Stimulated activated CD8-positive, alpha-beta memory T cell treated with anti-CD3 and anti-CD28 coated beads, Interleukin-12 subunit alpha, Interleukin-12 subunit beta, amount 100 ng/mL, for 4 hours (primary cell): ENCODE measurements around the gene PSRC1.

Experiments used
- DNase-seq: peaks from one replicate; pipeline ENCODE4 v3.0.0-alpha.2; 2020; ENCODE audit warnings: low read depth

Gene PSRC1

DNA sequence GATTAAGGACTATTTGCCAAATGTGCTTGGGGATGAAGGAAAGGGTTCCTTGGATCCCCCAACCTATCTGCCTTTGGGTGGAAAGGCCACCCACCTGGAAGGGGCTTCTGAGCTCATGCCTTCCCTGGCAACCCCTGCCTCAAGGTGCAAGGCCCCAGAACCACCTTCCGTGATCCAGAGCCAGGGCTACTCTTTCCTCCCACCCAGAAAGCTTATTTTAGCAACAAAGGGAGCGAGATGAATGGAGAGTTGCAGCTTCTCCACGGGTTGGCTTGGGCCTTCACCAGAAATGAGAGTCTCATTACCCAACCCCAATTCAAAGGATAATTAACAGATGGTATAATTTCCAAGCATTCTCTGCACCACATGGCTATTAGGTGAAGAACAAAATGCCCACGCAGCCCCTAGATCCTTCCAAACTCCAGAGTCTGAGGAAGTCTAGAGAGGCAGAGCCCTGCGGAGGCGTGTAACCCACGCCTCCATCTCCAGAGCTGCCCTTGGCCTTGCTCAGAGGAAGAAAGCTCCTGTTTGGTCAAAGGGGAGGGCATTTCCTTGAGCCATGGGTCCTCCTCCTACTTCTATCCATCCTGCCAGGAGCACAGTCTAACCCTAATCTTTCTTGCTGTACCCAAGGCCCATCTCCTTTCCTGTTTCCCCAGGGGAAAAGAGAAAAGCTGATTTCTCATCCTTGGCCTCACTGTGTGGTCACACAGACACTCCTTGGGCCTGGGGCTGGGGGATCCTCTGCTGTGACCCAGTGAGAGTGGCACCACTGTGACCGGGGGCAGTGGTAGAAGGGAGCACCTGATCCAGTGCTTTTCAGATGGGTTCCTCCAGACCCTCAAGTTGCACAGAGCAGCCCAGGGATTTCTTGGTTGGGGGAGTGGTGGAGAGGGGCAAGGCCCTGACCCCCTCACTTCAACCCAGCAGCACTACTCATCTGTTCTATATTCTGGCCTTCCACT is 35.3 kb downstream of the PSRC1 start:
- DNase-seq = no peak

- DNase-seq = no peak
Observed at GRCh38 chr1:109246141-109246551, 36.8 kb downstream of the PSRC1 start.

- no peak for DNase-seq
Observed at GRCh38 chr1:109243860-109244552, 38.9 kb downstream of the PSRC1 start.

DNA sequence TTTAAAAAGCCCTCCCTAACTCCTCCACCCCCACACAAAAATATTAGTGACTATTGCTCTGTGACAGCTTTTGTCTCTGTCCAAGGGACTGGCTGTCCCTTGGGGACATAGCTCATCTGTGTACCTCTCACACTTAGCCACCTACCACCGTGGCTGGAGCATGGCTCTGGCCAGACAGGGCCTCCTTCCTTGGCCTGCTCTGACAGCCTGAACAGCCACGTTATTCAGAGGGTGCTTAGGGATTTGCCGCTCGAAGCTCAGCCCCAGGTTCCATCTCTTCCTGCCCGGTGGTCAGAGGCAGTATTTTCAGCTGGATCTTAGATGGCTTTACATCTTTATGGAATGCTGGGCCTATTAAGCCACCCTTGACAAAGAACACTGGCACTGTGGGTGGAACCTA is 39.7 kb downstream of the PSRC1 start:
- no peak for DNase-seq

DNA sequence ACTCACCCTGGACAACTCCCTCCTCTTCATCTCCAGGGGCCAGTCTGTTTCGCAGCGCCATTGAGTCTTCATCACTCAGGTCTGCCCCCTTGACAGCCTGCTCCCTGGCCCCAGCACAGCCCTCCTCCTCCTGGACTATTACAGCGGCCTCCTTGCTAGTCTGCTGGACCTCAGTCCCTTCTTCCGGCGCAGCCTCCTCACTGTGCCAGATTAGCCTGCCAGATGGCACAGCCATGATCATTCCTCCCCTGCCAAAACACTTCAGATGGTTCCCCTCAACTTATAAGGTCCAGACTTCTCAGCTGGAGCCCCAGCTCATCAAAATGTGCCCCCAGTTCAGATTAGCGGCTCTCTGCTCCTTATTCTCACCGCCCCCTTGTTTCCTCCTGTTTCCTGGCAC is 40.6 kb downstream of the PSRC1 start:
- no peak for DNase-seq

GRCh38 chr1:109241841-109242345 is 41.1 kb downstream of the PSRC1 start:
- no peak for DNase-seq

DNA sequence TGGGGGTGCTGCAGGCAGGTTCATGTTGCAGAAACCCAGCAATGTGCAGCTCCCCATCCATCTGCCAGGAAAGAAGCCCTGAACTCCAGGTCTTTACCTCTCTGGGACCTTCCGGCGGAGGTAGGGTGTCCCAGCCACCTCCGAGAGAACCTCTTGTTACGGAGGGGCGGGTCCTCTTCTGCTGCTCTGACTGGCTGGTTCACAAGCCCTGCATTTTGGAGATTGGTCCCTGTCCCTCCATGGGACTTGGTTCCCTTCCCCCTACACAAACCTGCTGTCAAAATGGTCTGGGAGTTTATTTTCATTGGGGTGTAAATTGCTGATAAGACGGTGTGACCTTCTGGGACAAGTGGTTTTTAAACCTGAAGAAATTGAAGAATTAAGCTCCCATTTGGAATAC is 41.6 kb downstream of the PSRC1 start:
- no peak for DNase-seq

DNA sequence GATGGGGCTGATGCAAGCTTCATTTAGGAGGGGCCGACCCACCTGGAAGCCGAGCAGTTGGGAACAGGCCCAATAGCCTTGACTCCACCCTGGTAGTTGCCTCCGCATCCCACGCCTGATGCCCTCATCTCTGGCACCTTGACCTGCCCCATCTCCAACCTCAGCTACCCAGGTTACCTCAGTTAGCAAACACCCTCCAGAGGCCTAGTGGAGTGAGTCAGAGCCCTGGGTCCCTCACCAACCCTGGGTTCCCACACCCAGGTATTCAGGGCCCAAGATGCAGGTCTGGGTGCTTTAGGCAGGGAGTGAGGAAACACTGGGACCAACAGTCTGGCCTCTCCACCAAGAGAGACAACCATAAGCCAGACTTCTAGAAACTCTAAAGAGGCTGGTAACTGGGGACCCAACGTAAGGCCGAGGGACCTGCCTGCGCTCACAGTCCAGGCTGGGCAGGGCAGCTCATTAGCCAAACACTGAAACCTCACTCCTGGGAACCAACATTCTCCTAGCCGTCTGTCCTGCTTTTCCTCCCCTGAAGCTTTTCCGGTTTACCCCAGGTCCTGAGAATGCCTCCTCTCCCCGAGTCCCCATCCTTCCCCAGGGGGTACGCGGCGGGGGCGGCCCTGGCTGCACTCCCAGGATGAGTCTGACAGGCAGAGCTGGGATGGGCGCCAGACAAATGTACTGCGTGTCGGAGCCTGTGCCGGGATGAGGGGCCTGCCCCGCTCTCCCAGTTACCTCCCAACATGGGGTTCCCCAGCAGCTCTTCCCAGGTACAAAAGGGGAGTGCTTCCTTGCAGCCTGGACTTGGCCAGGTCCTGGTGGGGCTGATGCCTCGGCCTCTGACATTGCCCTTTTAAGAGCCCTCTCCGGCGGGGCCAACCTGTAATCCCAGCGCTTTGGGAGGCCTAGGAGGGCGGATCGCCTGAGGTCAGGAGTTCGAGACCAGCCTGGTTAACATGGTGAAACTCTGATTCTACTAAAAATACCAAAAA is 42.5 kb downstream of the PSRC1 start:
- DNase-seq = no peak

- no peak for DNase-seq
Observed at GRCh38 chr1:109239409-109240068, 43.4 kb downstream of the PSRC1 start.

DNA sequence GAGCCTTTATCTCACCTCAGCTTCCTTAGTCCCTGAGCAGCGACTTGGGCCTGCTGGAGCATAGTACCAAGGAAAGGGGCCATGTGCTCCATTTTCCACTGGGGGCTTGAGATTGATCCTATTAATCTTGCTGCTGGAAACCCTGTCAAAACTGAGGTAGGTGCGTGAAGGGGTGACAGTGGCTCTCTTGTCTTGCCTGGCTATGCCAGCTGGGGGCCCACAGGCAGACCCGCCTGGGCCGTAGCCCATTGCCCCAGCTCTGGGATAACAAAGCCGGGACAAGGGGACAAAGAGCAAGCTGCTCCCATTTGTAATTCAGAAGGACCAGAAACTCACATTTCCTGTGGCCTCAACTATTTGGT is 43.9 kb downstream of the PSRC1 start:
- DNase-seq = no peak

DNA sequence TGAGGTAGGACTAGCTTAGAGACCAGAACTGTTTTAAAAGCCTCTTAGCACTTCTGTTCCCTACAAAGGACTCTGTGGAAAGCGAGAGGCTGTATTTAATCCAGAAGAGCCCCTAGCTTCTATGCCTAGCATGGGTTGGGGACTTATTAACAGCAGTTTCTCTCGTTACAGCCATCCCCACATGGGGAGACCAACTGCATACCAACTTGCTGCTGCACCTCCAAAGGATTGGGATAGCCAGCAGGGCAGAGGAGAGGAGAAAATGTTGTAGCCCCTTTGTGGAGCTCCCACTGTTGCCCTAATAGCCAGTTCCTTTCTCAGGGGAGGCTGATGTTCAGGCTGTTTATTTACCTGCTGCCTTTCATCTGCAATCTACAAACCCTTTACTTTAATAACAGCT is 44.6 kb downstream of the PSRC1 start:
- no peak for DNase-seq

DNA sequence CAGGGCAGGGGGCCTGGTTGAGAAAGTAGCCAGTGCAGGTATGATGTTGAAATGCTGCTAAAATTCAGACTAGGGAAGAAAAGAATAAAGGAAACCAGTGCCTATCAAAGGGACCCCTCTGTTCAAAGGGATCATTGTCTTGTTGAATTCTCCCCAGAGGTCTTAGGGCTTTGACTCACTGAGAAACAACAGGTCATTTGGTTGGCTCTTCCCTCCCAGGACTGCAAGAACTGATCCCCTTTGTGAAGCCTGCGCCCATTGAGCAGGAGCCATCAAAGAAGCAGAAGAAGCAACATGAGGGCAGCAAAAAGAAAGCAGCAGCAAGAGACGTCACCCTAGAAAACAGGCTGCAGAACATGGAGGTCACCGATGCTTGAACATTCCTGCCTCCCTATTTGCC is 45.4 kb downstream of the PSRC1 start:
- DNase-seq = no peak

DNA sequence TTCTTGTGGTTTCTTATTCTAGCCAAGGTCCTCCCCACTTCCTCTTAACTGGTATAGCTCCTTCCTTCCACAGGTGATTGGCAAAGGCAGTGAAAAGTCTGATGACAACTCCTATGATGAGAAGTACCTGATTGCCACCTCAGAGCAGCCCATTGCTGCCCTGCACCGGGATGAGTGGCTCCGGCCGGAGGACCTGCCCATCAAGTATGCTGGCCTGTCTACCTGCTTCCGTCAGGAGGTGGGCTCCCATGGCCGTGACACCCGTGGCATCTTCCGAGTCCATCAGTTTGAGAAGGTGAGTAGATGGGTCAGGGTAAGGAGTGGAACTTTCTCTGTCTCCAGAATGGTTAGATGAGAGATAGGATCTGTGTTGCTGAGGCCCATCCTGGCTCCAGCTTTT is 47.8 kb downstream of the PSRC1 start:
- DNase-seq = no peak

DNA sequence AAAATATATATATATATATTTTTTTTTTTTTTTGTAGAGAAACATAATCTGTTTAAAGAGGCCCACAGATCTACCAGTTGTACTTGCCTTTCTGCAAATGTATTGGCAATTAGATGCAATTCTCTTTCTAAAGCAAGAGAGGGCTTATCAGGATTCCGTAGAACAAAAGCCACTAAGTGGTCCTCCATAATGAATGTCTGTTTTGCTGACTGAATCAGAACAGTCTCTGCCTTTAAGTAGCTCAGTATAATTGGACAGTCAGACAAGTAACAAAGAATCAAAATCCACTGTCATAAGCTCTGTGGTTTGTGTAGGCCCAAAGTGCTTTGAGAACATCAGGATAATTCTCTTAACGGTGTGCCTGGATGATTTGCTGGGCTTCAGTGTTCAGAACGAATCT is 51.9 kb downstream of the PSRC1 start:
- DNase-seq = no peak
